PC-3 (cell line): Measurements from ENCODE around the gene GPAM. TPM values are rescaled to one million over a fixed set of nuclear protein-coding genes. Genes with fewer than 3 reads are reported as not detected.

ENCODE experiments used
- ATAC-seq: fragments of 200-7000 bp; cut with Tn5 transposase; 2 replicates; pipeline ENCODE4 v1.9.1; 2020; ENCODE audit warnings: mild to moderate bottlenecking, moderate library complexity
- BruUV-seq: library from RNA; stranded (reverse); fragments of 400-500 nt; replicated peaks from 2 replicates; lab custom pipeline; 2021; lab: Mats Ljungman, UMichigan
- CTCF ChIA-PET: fragments of 300-600 bp; sonication (Branson Sonifier 250); formaldehyde crosslinking; loops from one replicate; lab custom pipeline; 2022; ENCODE audit warnings: antibody characterized with exemption; lab: Charles Lee
- POLR2A ChIA-PET: fragments of 300-600 bp; sonication (Branson Sonifier 250); formaldehyde crosslinking; loops from one replicate; lab custom pipeline; 2022; ENCODE audit warnings: antibody characterized with exemption; ENCODE audit not compliant: unreplicated experiment; lab: Charles Lee
- DNase-seq: peaks from one replicate; pipeline ENCODE4 v3.0.0-alpha.2; 2015
- H2AFZ ChIP-seq: fragments of 300-600 bp; sonication (generic); 2 replicates; pipeline ENCODE4 v1.6.0; 2016; ENCODE audit warnings: antibody characterized with exemption, low read length
- H3F3A ChIP-seq: fragments of 300-600 bp; sonication (generic); one replicate; pipeline ENCODE4 v1.6.0; 2017; ENCODE audit warnings: antibody characterized with exemption, low read length, control low read depth, mild to moderate bottlenecking; ENCODE audit not compliant: unreplicated experiment
- H3K27ac ChIP-seq: fragments of 300-600 bp; sonication (generic); 2 replicates; pipeline ENCODE4 v1.5.1; 2016; ENCODE audit warnings: mild to moderate bottlenecking, low read length
- H3K27me3 ChIP-seq: fragments of 300-600 bp; sonication (generic); 2 replicates; pipeline ENCODE4 v1.6.1; 2016; ENCODE audit warnings: low read length, mixed read lengths
- H3K36me3 ChIP-seq: fragments of 300-600 bp; sonication (generic); 2 replicates; pipeline ENCODE4 v1.6.1; 2016; ENCODE audit warnings: low read depth, mixed run types, low read length, mixed read lengths
- H3K4me1 ChIP-seq: fragments of 300-600 bp; sonication (generic); 2 replicates; pipeline ENCODE4 v1.5.1; 2016; ENCODE audit warnings: low read length; ENCODE audit not compliant: insufficient read depth
- H3K4me2 ChIP-seq: fragments of 300-600 bp; sonication (generic); 2 replicates; pipeline ENCODE4 v1.6.0; 2016; ENCODE audit warnings: low read length
- H3K4me3 ChIP-seq: fragments of 300-600 bp; sonication (generic); 2 replicates; pipeline ENCODE4 v1.5.1; 2016; ENCODE audit warnings: mild to moderate bottlenecking, low read length, mixed read lengths
- H3K79me2 ChIP-seq: fragments of 300-600 bp; sonication (generic); 2 replicates; pipeline ENCODE4 v1.6.1; 2017; ENCODE audit warnings: low read length, mixed read lengths
- H3K9ac ChIP-seq: fragments of 300-600 bp; sonication (generic); 2 replicates; pipeline ENCODE4 v1.6.0; 2016; ENCODE audit warnings: mild to moderate bottlenecking, low read length
- H3K9me2 ChIP-seq: fragments of 300-600 bp; sonication (generic); replicated peaks from 2 replicates; pipeline ENCODE4 v1.6.1; 2016; ENCODE audit warnings: mixed run types, low read length, mixed read lengths
- H3K9me3 ChIP-seq: fragments of 300-600 bp; sonication (generic); 2 replicates; pipeline ENCODE4 v1.6.1; 2016; ENCODE audit warnings: low read length, mixed read lengths
- H4K20me1 ChIP-seq: fragments of 300-600 bp; sonication (generic); 2 replicates; pipeline ENCODE4 v1.6.1; 2016; ENCODE audit warnings: low read length, mixed read lengths
- EZH2 ChIP-seq: fragments of 300-600 bp; sonication (generic); IDR thresholded peaks from one replicate; pipeline ENCODE4 v1.6.1; 2017; ENCODE audit warnings: antibody characterized with exemption, mild to moderate bottlenecking, low read length; ENCODE audit not compliant: unreplicated experiment
- EZH2phosphoT487 ChIP-seq: fragments of 300-600 bp; sonication (generic); IDR thresholded peaks from 2 replicates; pipeline ENCODE4 v1.6.1; 2018; ENCODE audit warnings: mild to moderate bottlenecking, antibody characterized with exemption, low read length, borderline replicate concordance
- intact Hi-C: fragments of 100-400 bp; cut with micrococcal nuclease; formaldehyde crosslinking; loops from 2 replicates; pipeline ENCODE4 v1.9.0; 2023
- total RNA-seq: library from RNA; depleted of rRNA; stranded (reverse); fragments of >200 nt; gene quantifications from 2 replicates; pipeline ENCODE4 v1.2.3, GENCODE V29; 2014
- TF ChIP-seq, protein P1 (sequence below): fragments of 300-600 bp; sonication (generic); conservative IDR thresholded peaks from 2 replicates; pipeline ENCODE4 v1.5.1; 2017; ENCODE audit warnings: antibody characterized with exemption, low read depth, mild to moderate bottlenecking, low read length

Gene GPAM
- total RNA-seq, 1 experiment from 2014 or later = 6.2 TPM

GRCh38 chr10:112191041-112191590 lies 7.6 kb upstream of the GPAM start:
- no peaks in the 10 kb centered on the region for H3K9me2 ChIP-seq
- no peaks in the 10 kb centered on the region for H3K36me3 ChIP-seq
- CTCF ChIA-PET = no interaction called here
- no peak overlapping the region for H2AFZ ChIP-seq
- no peak for ATAC-seq
- no TSS peak for BruUV-seq
- no peak overlapping the region for H3K27ac ChIP-seq
- intact Hi-C loops = no loop called here
- H3K9me3 ChIP-seq = no peaks in the 10 kb centered on the region
- no peaks in the 10 kb centered on the region for H3K27me3 ChIP-seq
- DNase-seq = no peak
- no peak overlapping the region for H3K9ac ChIP-seq
- H3K4me2 ChIP-seq = no peak overlapping the region
- TF ChIP-seq, protein P1, sequence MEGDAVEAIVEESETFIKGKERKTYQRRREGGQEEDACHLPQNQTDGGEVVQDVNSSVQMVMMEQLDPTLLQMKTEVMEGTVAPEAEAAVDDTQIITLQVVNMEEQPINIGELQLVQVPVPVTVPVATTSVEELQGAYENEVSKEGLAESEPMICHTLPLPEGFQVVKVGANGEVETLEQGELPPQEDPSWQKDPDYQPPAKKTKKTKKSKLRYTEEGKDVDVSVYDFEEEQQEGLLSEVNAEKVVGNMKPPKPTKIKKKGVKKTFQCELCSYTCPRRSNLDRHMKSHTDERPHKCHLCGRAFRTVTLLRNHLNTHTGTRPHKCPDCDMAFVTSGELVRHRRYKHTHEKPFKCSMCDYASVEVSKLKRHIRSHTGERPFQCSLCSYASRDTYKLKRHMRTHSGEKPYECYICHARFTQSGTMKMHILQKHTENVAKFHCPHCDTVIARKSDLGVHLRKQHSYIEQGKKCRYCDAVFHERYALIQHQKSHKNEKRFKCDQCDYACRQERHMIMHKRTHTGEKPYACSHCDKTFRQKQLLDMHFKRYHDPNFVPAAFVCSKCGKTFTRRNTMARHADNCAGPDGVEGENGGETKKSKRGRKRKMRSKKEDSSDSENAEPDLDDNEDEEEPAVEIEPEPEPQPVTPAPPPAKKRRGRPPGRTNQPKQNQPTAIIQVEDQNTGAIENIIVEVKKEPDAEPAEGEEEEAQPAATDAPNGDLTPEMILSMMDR = no peak
- TF ChIP-seq EZH2 = no peak
- TF ChIP-seq EZH2phosphoT487 = no peak
- H3K4me3 ChIP-seq = no peak overlapping the region
- POLR2A ChIA-PET = no interaction called here
- H3K79me2 ChIP-seq = no peaks in the 10 kb centered on the region
- no peaks in the 10 kb centered on the region for H3K4me1 ChIP-seq
- no peaks in the 10 kb centered on the region for H3F3A ChIP-seq
- no peaks in the 10 kb centered on the region for H4K20me1 ChIP-seq

DNA sequence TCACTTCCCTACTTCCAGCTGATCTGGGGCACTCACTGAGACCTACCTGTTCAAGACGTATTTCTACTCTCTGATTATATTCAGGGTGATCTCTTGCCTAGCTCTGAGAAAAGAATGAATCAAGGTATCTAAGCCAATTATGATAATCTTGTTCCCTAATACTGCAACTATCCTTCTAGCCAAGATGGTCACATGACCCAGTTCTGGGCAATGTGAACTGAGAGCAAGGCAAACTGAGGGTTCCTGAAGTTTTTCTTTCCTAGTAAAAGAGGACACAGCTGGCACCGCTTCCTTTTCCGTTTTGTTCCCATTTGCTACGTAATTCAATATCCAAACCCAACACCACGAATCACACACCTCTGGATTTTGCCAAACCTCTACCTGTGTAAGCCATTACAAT lies 5.9 kb upstream of the GPAM start:
- H3K36me3 ChIP-seq = no peaks in the 10 kb centered on the region
- H3K4me2 ChIP-seq = no peak overlapping the region
- H3K9me3 ChIP-seq = no peaks in the 10 kb centered on the region
- H3K27me3 ChIP-seq = no peaks in the 10 kb centered on the region
- DNase-seq (no peak), ATAC-seq (no peak)
- no peak overlapping the region for H3K4me3 ChIP-seq
- H2AFZ ChIP-seq = no peak overlapping the region
- CTCF ChIA-PET = no interaction called here
- H3K9ac ChIP-seq = no peak overlapping the region
- POLR2A ChIA-PET = no interaction called here
- no peaks in the 10 kb centered on the region for H3K79me2 ChIP-seq
- no peaks in the 10 kb centered on the region for H3F3A ChIP-seq
- TF ChIP-seq EZH2 (no peak), EZH2phosphoT487 (no peak)
- intact Hi-C loops = no loop called here
- no peak overlapping the region for H3K27ac ChIP-seq
- H4K20me1 ChIP-seq = no peaks in the 10 kb centered on the region
- no peaks in the 10 kb centered on the region for H3K4me1 ChIP-seq
- no peaks in the 10 kb centered on the region for H3K9me2 ChIP-seq
- BruUV-seq = no TSS peak

GRCh38 chr10:112187527-112187926 lies 4.0 kb upstream of the GPAM start:
- no TSS peak for BruUV-seq
- intact Hi-C loops = no loop called here
- CTCF ChIA-PET = no interaction called here
- Histone ChIP-seq H3K4me1 (peaks cover 5% of the 10 kb centered on the region; the same call in 1 of the 2 replicates), H3K4me2 (no peak overlapping the region), H3K9me3 (no peaks in the 10 kb centered on the region), H3K9ac (no peak overlapping the region), H3K27ac (no peak overlapping the region), H3K36me3 (no peaks in the 10 kb centered on the region), H3K79me2 (peaks cover 5% of the 10 kb centered on the region; the same call in 1 of the 2 replicates), H3K9me2 (no peaks in the 10 kb centered on the region), H2AFZ (no peak overlapping the region), H4K20me1 (no peaks in the 10 kb centered on the region), H3K4me3 (no peak overlapping the region), H3K27me3 (no peaks in the 10 kb centered on the region), H3F3A (no peaks in the 10 kb centered on the region)
- TF ChIP-seq EZH2phosphoT487 (no peak), EZH2 (no peak)
- TF ChIP-seq, protein P1 = no peak
- DNase-seq (no peak), ATAC-seq (no peak)
- POLR2A ChIA-PET = no interaction called here
